Adrenal gland (tissue), 5 donors: Measurements from ENCODE around the gene MRPS11.

ENCODE experiments used
- POLR2A ChIP-seq, 2 donors: fragments of 450-650 bp; IDR thresholded peaks; one replicate each; pipeline ENCODE4 v1.6.1; 2017; ENCODE audit warnings: antibody characterized with exemption in 2 of 2, mild to moderate bottlenecking in 2 of 2, moderate library complexity in 1 of 2
- TF ChIP-seq, protein P1 (sequence below), 6 experiments: fragments of 450-650 bp in 4 of 6; fragments of 200-600 bp in 2 of 6; sonication (generic) in 1 of 6; IDR thresholded peaks; 1 replicate in 5 of 6; 2 replicates in 1 of 6; pipeline versions ENCODE4 v1.5.1 to v1.8.0; 2016 to 2021; ENCODE audit warnings: antibody characterized with exemption in 6 of 6, mild to moderate bottlenecking in 2 of 6, moderate library complexity in 1 of 6
- donor health status: DM: no; HTN: no; CAD: no.

DNA sequence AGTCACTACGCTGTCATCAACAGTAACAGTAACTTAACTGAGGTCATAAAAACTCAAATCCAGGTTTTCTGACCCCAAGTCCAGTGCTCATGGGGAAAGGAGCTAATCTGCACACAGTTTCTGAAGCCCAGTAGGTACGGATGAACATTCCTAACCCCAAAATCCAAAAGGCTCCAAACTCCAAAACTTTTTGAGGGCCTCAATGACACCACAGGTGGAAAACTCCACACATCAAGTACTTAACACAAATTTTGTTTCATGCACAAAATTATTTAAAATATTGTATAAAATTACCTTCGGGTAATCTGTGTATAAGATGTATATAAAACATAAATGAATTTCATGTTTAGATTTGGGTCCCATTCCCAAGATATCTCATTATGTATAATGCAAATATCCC lies 10.8 kb upstream of the MRPS11 start:
- no peak for TF ChIP-seq POLR2A (IDR thresholded peaks at IDR 0.05)
- TF ChIP-seq, protein P1, sequence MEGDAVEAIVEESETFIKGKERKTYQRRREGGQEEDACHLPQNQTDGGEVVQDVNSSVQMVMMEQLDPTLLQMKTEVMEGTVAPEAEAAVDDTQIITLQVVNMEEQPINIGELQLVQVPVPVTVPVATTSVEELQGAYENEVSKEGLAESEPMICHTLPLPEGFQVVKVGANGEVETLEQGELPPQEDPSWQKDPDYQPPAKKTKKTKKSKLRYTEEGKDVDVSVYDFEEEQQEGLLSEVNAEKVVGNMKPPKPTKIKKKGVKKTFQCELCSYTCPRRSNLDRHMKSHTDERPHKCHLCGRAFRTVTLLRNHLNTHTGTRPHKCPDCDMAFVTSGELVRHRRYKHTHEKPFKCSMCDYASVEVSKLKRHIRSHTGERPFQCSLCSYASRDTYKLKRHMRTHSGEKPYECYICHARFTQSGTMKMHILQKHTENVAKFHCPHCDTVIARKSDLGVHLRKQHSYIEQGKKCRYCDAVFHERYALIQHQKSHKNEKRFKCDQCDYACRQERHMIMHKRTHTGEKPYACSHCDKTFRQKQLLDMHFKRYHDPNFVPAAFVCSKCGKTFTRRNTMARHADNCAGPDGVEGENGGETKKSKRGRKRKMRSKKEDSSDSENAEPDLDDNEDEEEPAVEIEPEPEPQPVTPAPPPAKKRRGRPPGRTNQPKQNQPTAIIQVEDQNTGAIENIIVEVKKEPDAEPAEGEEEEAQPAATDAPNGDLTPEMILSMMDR (IDR thresholded peaks at IDR 0.05) = no peak
